Osteoblast (primary cell): ENCODE data around the gene NAPA. TPM values are rescaled to one million over a fixed set of nuclear protein-coding genes. Genes with fewer than 3 reads are reported as not detected.
A peak's percentile ranks its signal among the peaks of the same experiment; 100 is the strongest.
"Not testable (repeated sequence)": the region's sequence is repeated elsewhere in the genome, so short reads cannot be mapped to it uniquely, and the experiment has no call there.

Source experiments
- DNase-seq: peaks from one replicate; pipeline ENCODE4 v3.0.0; 2011; ENCODE audit warnings: low spot score, mixed read lengths; ENCODE audit not compliant: insufficient read length; ENCODE audit errors: missing footprints
- H2AFZ ChIP-seq: 2 replicates; pipeline ENCODE4 v1.6.0; 2011; ENCODE audit warnings: mild to moderate bottlenecking, low read length
- H3K27ac ChIP-seq: 2 replicates; pipeline ENCODE4 v1.5.1; 2011; ENCODE audit warnings: mild to moderate bottlenecking, low read depth, low read length, moderate library complexity
- H3K27me3 ChIP-seq: 2 replicates; pipeline ENCODE4 v1.6.0; 2012; ENCODE audit warnings: mild to moderate bottlenecking, control low read depth, inconsistent platforms, low read length, moderate library complexity; ENCODE audit not compliant: insufficient read depth
- H3K36me3 ChIP-seq: 2 replicates; pipeline ENCODE4 v1.5.1; 2011; ENCODE audit warnings: mild to moderate bottlenecking, low read length, control low read depth, moderate library complexity; ENCODE audit not compliant: insufficient read depth
- H3K4me1 ChIP-seq: 2 replicates; pipeline ENCODE4 v1.5.1; 2011; ENCODE audit warnings: mild to moderate bottlenecking, low read length, control low read depth, moderate library complexity; ENCODE audit not compliant: insufficient read depth
- H3K4me2 ChIP-seq: 2 replicates; pipeline ENCODE4 v1.6.0; 2011; ENCODE audit warnings: mild to moderate bottlenecking, low read length; ENCODE audit not compliant: insufficient read depth
- H3K4me3 ChIP-seq: fragments of 200-600 bp; sonication (generic); 3 replicates; pipeline ENCODE4 v1.5.1; 2012; ENCODE audit warnings: mild to moderate bottlenecking, low read length, inconsistent platforms; ENCODE audit not compliant: insufficient read depth
- H3K79me2 ChIP-seq: 2 replicates; pipeline ENCODE4 v1.6.0; 2012; ENCODE audit warnings: mild to moderate bottlenecking, low read length, control low read depth, inconsistent platforms; ENCODE audit not compliant: insufficient read depth
- H3K9me3 ChIP-seq: 2 replicates; pipeline ENCODE4 v1.5.1; 2011; ENCODE audit warnings: low read depth, low read length, control low read depth
- H4K20me1 ChIP-seq: 2 replicates; pipeline ENCODE4 v1.6.0; 2012; ENCODE audit warnings: mild to moderate bottlenecking, low read length, control low read depth; ENCODE audit not compliant: insufficient read depth
- CTCF ChIP-seq: IDR thresholded peaks from 2 replicates; pipeline ENCODE4 v1.5.1; 2011; ENCODE audit warnings: mild to moderate bottlenecking, low read depth, low read length, moderate library complexity; ENCODE audit errors: extremely low read depth
- total RNA-seq: library from RNA; depleted of rRNA; stranded (reverse); fragments of >200 nt; gene quantifications from 2 replicates; pipeline ENCODE4 v1.2.3, GENCODE V29; 2012

Gene NAPA
- total RNA-seq, 1 donor = 95.9 TPM

- H3K4me1 ChIP-seq = no peaks in the 10 kb centered on the region
- no peak overlapping the region for H3K4me2 ChIP-seq
- peaks cover 3% of the 10 kb centered on the region for H3K79me2 ChIP-seq
- TF ChIP-seq CTCF = no peak
- peak; percentile 95 for DNase-seq
- no peak overlapping the region for H2AFZ ChIP-seq
- no peaks in the 10 kb centered on the region for H3K27me3 ChIP-seq
- H3K36me3 ChIP-seq = peaks cover 42% of the 10 kb centered on the region
- H3K9me3 ChIP-seq = no peaks in the 10 kb centered on the region
- no peak overlapping the region for H3K4me3 ChIP-seq
- H3K27ac ChIP-seq = no peak overlapping the region
- peaks cover 2% of the 10 kb centered on the region for H4K20me1 ChIP-seq
Measured at GRCh38 chr19:47489072-47489914, 25.6 kb downstream of the NAPA start.

DNA sequence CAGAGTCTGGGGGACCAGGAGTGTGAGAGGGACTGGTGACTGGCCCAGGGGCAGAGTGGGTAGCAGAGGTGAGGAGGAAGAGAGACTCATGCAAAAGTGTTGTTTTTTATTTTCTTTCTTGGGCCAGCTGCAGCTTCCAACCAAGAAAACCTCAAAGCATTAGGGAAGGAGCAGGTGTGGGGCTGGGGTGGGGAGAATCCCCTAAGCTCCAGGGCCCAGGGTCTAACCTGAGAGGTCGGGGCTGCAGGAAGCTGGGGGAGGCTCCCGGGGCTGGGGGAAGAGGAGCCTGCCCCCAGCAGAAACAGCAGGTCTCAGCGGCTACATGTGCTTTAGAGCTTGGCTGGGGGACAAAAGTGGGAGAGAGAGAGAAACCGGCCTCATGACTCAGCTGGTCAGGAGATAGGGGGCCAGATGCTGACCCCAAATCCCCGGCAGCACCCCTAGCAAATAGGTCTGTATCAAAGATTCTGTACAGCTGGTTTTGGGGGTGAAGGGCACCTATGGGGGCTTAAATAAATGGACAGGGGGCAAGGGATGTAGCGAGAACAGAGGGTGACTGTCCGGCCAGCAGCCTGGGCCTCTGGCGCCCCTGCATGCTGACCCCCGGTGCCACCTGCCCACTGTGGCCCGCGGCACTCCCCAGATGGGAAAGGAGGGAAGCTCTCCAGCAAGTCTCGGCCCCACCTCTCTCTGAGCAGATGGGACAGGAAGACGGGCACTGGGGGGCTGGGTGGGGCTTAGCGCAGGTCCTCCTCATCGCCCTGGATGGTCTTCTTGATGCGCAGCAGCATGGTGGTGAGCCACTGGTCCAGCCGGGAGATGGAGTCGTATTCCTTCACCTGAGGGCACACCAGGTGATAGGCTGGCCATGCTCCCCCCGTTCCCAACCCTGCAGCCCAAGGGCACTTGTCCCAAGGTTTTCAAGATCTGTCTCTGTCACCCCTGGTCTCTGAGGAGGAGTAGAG, 27.0 kb downstream of the NAPA start:
- peaks cover 42% of the 10 kb centered on the region for H3K36me3 ChIP-seq
- H3K27me3 ChIP-seq = no peaks in the 10 kb centered on the region
- no peaks in the 10 kb centered on the region for H4K20me1 ChIP-seq
- no peaks in the 10 kb centered on the region for H3K79me2 ChIP-seq
- DNase-seq = no peak
- H3K4me2 ChIP-seq = no peak overlapping the region
- no peak overlapping the region for H3K4me3 ChIP-seq
- peaks cover 4% of the 10 kb centered on the region for H3K4me1 ChIP-seq
- no peak overlapping the region for H2AFZ ChIP-seq
- H3K27ac ChIP-seq = no peak overlapping the region
- no peaks in the 10 kb centered on the region for H3K9me3 ChIP-seq
- no peak for TF ChIP-seq CTCF

DNA sequence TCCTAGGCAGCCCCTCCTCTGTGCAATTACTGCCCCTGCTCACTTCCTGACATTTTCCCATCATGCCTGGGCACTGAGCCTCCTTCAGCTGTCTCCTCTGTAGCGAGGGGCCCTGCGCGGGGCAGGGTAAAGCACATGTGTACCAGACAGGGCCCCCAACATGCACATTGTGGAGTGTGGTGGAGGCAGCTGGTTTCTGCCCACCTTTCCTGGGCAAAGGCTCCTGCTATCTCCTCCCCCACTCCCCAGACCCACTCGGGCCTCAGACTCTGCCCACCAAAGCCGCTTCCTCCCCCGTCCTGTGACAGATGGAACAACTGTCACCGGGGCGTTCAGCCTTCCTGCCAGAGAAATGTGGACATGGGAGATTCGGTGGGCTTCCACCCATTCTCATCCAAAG, 28.0 kb downstream of the NAPA start:
- H3K36me3 ChIP-seq = peaks cover 42% of the 10 kb centered on the region
- no peak for DNase-seq
- H3K27ac ChIP-seq = no peak overlapping the region
- no peak overlapping the region for H3K4me3 ChIP-seq
- peaks cover 4% of the 10 kb centered on the region for H3K4me1 ChIP-seq
- no peaks in the 10 kb centered on the region for H3K9me3 ChIP-seq
- no peak overlapping the region for H2AFZ ChIP-seq
- no peaks in the 10 kb centered on the region for H4K20me1 ChIP-seq
- H3K4me2 ChIP-seq = no peak overlapping the region
- H3K27me3 ChIP-seq = no peaks in the 10 kb centered on the region
- no peaks in the 10 kb centered on the region for H3K79me2 ChIP-seq
- no peak for TF ChIP-seq CTCF

- peaks cover 36% of the 10 kb centered on the region for H3K36me3 ChIP-seq
- not testable (repeated sequence) for H3K9me3 ChIP-seq, H3K4me1 ChIP-seq, H3K27me3 ChIP-seq, H3K79me2 ChIP-seq, H2AFZ ChIP-seq, H3K4me3 ChIP-seq, DNase-seq, H4K20me1 ChIP-seq, H3K4me2 ChIP-seq, H3K27ac ChIP-seq
Measured at GRCh38 chr19:47486220-47486619, 28.6 kb downstream of the NAPA start.
